SKM-1 (cell line): ENCODE data around the gene LHX3.

Experiments
- DNase-seq: peaks from one replicate; lab custom pipeline; 2025; ENCODE audit not compliant: unreplicated experiment; lab: John Stamatoyannopoulos, UW

The LHX3 gene

GRCh38 chr9:136228107-136228875 lies 23.4 kb upstream of the LHX3 start:
- DNase-seq: no peak

GRCh38 chr9:136226680-136227407 lies 21.9 kb upstream of the LHX3 start:
- no peak for DNase-seq

GRCh38 chr9:136225748-136226679 lies 21.1 kb upstream of the LHX3 start:
- DNase-seq: peak; percentile 52

DNA sequence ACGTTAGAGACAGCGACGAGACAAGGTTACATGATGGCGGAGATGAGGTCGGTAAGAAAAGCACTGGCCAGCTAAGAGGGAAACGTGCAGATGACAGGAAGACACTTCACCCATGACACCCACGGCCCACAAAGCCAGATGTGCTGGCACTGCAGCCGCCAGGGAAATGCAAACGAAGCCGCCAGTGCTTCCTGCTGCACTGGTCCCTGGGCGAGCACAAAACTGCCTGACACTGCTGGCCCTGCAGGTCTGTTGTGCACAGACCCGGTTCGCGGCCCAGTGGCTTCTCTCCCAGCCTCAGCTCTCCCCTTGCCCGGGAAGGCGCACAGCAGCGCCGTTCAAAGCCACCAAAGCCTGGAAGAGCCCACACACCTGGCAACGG lies 20.4 kb upstream of the LHX3 start:
- no peak for DNase-seq

DNA sequence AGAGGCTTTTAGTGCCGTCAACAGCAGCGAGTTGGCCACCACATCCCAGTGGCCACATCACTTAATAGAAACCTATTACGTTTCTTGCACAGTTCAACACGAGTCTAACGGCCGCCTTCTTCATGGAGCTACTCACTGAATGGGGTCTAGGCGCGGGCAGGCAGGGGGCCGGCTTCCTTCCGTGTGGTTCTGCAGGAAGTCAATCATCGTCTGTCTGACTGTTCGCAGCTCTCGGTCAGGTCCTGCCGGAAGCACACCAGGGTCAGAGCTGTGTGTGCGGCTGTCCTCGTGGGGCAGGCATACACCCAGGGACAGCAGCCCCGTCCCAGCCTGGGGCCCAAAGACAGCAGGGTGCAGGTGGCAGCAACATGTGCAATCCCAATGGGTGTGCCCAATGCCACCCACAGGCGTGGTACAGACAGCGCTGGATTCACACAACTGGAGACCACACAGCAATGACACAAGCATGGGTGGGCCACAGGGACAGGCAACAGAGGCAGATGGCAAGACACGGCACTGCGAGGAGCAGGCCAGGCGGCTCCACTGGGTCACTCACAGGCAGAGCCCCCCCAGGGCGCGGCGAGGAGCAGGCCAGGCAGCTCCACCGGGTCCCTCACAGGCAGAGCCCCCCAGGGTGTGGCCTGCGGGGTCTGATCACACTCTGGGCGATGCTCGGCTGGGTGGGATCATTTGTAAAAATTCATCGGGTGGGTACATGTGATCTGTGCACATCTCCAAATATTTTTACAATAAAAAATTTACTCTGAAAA lies 19.1 kb upstream of the LHX3 start:
- no peak for DNase-seq

DNA sequence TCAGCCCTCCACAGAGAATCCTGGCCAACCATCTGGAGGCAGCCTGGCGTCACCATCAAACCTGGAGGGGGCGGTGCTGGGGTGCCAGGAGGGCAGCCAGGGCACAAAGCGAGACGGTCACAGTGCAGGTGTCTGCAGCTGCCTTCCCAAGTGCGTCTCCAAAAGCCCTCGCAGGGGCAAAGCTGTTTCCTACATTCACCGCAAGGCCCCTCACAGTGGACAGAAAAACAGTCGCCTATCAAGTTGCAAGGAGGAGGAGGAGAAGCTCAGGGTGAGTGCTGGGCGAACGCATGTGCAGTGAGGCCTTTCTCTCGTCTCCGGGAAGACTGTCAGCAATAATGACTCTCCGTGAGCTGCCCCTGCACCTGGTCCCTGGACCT lies 18.0 kb upstream of the LHX3 start:
- no peak for DNase-seq

- no peak for DNase-seq
Observed at GRCh38 chr9:136222166-136222905, 17.4 kb upstream of the LHX3 start.

- no peak for DNase-seq
Observed at GRCh38 chr9:136220017-136220729, 15.2 kb upstream of the LHX3 start.

DNA sequence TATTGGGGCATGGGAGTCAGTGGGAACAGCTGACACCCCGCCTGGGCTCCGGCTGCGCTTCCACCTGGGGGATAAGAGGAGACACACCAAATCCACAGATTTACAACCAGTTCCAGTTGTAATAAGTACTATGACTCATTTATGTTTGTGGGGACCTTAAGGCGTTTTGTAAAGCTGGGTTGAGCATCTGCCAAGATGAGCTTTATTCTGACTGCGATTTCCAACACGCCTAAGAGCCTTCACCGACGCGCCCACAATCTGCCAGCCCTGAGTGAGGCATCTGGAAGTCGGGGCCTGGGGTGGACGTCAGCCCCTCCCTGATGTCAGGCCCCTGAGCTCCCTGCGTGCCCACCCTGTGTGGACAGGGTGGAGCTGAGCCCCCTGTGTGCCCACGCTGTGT lies 14.3 kb upstream of the LHX3 start:
- DNase-seq: no peak

DNA sequence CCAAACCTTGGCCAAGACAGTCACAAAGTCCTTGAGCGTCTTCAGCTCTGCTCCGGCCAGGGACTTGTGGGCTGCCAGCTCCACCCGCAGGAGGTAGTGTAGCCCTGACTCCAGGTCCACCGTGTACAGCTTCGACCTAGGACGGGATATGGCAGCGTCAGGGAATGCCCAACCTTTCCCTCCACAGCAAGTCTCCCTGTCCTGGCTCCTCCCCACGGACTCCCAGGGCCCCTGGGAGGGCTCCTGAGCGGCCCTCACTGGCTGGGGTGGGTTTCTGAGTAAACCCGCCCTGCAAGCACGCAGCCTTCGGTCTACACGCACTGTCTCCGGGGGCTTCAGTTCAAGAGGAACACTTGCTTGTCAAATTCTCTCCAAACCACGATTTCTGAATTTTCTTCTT lies 13.7 kb upstream of the LHX3 start:
- DNase-seq: no peak

DNA sequence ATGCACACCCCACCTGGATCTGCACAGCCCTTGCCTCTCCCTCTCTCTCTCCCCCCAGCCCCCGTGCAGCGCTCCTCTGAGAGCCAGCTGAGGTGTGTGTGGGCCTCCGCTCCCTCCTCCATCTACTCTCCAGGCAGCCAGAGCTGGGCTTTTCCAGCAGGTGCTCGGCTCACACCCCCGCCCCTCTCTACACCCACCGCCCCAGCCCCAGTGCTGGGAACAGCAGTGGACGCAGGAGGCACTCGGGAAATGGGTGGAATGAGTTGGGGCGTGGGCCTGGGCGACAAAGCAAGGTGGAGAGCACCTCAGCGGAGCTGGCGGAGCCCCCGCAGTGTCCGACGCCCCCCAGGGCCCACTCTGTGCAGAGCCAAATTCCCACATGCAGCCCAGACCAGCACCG lies 13.3 kb upstream of the LHX3 start:
- DNase-seq: no peak

DNA sequence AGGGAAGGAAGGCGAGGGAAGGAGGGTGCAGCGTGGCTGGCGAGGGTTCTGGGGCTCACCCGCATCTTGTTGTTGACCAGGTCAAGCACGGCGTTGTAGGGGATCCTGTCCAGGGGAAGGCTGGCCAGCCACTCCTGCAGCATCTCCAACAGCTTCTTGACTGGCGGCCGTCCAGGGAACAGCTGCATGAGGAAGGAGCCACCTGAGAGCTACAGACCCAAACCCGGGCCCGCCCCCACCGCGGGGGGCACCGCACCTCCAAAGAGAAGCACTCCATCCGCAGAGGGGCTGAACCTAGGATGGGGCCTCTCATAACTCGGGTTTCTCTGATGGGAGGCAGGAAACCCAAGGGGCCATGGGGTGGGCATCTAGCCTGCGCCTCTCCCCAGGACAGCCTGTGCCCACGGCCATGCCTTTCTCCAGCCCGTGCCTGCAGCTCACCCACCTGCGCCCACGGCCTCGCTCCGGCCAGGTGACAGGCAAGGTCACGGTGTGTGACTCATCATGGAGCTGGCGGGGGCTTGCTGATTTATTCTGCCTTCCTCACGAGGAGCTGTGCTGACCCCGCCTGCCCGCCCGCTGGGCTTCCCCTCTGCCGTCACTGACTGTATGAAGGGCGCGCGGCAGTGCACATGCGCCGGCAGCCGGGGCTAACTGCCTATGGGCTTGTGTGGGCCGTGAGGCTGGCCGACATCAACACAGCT lies 11.8 kb upstream of the LHX3 start:
- no peak for DNase-seq

GRCh38 chr9:136213733-136214132 lies 8.8 kb upstream of the LHX3 start:
- no peak for DNase-seq

GRCh38 chr9:136212345-136212950 lies 7.5 kb upstream of the LHX3 start:
- DNase-seq: no peak

DNA sequence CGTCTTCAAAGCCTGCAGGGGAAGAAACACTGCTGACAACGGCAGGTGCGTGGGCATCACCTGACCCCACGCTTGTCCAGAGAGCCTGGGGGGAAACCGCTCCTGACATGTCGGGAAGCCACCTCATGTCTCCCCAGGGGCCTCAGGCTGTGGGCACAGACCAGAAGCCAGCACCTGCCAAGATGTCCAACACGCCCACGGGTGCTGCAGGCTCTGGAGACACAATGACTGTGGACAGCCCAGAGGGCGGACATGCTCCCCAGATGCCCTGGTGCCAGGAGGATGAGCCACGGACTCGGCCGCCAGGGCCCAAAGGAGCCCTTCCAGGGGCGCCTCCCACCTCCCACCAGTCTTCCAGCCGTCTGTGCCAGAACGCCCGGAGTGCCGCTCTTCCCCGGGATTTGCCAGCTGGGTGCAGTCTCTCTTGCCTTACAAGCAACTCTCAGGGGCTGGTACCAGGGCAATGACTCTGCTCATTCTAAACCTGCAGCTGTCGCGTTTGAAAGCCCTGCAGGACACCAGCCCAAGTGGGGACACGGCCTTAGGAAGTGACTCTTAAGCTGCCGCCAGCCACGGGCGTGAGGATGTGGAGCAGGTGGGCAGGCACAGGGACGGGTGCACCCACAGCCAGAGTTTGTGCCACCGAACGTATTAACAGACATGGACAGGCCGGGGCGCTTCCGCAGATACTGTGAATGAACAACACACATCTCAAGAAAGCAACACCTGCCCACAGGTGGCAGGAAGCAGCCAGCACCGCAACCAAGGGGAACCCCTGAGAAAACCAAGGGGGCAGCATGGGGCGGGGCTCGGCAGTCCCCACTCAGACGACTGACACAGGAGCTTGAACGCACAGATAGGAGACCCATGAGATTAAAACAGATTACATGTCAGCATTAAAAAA lies 6.8 kb upstream of the LHX3 start:
- no peak for DNase-seq

- DNase-seq: no peak
Observed at GRCh38 chr9:136211006-136211405, 6.1 kb upstream of the LHX3 start.

GRCh38 chr9:136210276-136210675 lies 5.3 kb upstream of the LHX3 start:
- DNase-seq: no peak

- no peak for DNase-seq
Observed at GRCh38 chr9:136209786-136210185, 4.9 kb upstream of the LHX3 start.
